ENCODE data around the gene PIK3R1. TPM values are rescaled to one million over a fixed set of nuclear protein-coding genes. Genes with fewer than 3 reads are reported as not detected.

PIK3R1 gene
- total and polyA plus RNA-seq, 10 of the 15 experiments (the other 5 are each of a cell fraction or from before 2014, with no cell fraction given) = 7.8 to 38.4 (median 15.7) TPM

DNA sequence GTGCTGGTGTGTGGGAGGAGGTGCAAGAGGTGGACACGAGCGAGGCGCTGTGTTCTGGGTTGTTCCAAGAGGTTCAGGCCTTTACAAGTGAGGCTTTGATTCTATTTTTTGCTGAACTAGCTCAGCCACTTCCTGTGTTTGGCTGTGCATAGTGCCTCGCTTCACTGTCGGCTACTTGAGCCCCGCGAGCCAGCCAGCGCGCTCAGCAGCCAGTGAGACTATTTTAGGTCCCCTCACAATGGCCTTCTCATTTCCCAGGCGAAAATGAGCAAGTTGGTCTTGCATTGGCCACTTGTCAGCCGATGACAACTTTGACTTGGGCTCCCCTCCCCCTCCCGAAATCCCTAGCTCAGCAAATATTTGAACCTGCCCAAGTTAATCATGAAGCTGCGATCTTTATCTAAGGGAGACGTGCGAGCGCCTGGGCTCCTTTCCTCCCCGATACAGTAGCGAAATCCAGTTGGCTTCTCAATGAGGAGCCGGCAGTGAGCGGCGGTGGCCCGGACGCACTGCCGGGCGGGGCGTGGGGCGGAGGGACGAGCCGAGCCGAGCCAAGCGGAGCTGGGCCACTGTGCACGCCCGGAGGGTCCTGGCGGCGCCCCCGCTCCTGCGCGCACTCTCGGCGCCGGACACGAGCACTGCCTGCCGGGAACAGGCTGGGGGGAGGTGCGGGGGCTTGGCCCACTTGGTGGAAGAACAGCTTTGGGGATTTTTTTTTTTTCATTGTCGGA is 72.6 kb downstream of the PIK3R1 start (continued):
- TF ChIP-seq, protein P1, sequence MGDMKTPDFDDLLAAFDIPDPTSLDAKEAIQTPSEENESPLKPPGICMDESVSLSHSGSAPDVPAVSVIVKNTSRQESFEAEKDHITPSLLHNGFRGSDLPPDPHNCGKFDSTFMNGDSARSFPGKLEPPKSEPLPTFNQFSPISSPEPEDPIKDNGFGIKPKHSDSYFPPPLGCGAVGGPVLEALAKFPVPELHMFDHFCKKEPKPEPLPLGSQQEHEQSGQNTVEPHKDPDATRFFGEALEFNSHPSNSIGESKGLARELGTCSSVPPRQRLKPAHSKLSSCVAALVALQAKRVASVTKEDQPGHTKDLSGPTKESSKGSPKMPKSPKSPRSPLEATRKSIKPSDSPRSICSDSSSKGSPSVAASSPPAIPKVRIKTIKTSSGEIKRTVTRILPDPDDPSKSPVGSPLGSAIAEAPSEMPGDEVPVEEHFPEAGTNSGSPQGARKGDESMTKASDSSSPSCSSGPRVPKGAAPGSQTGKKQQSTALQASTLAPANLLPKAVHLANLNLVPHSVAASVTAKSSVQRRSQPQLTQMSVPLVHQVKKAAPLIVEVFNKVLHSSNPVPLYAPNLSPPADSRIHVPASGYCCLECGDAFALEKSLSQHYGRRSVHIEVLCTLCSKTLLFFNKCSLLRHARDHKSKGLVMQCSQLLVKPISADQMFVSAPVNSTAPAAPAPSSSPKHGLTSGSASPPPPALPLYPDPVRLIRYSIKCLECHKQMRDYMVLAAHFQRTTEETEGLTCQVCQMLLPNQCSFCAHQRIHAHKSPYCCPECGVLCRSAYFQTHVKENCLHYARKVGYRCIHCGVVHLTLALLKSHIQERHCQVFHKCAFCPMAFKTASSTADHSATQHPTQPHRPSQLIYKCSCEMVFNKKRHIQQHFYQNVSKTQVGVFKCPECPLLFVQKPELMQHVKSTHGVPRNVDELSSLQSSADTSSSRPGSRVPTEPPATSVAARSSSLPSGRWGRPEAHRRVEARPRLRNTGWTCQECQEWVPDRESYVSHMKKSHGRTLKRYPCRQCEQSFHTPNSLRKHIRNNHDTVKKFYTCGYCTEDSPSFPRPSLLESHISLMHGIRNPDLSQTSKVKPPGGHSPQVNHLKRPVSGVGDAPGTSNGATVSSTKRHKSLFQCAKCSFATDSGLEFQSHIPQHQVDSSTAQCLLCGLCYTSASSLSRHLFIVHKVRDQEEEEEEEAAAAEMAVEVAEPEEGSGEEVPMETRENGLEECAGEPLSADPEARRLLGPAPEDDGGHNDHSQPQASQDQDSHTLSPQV (IDR thresholded peaks at IDR 0.05) = no peak
- TF ChIP-seq FOXM1 (IDR thresholded peaks at IDR 0.05; ENCODE audit: low read depth, low read length) (no peak), EP300 (IDR thresholded peaks at IDR 0.05; ENCODE audit: borderline replicate concordance in 1 of 2, control insufficient read depth in 1 of 2, low read depth in 2 of 2, low read length in 2 of 2) (peak; percentile 16 to 52; a peak in 1 of 4 replicates), LARP7 (IDR thresholded peaks at IDR 0.05) (peak; percentile 49; the same call in 1 of the 2 replicates), EGR1 (IDR thresholded peaks at IDR 0.05; ENCODE audit: borderline replicate concordance in 1 of 2, low read depth in 2 of 2, low read length in 2 of 2) (peak in 1 of 2 experiments; percentile 65; a peak in 1 of 3 replicates), SIN3A (IDR thresholded peaks at IDR 0.05; ENCODE audit: low read depth, low read length) (peak; percentile 71; the same call in 1 of the 2 replicates), SREBF1 (IDR thresholded peaks at IDR 0.05; ENCODE audit: low read length) (no peak), RAD21 (IDR thresholded peaks at IDR 0.05; ENCODE audit: insufficient read depth, low read depth, low read length) (0 out of 2 replicates have a peak, but pooled peaks have one; percentile 9), BCL11A (IDR thresholded peaks at IDR 0.05; ENCODE audit: low read depth, low read length) (peak; percentile 14; the same call in 1 of the 2 replicates)
- TF ChIP-seq, protein P2, sequence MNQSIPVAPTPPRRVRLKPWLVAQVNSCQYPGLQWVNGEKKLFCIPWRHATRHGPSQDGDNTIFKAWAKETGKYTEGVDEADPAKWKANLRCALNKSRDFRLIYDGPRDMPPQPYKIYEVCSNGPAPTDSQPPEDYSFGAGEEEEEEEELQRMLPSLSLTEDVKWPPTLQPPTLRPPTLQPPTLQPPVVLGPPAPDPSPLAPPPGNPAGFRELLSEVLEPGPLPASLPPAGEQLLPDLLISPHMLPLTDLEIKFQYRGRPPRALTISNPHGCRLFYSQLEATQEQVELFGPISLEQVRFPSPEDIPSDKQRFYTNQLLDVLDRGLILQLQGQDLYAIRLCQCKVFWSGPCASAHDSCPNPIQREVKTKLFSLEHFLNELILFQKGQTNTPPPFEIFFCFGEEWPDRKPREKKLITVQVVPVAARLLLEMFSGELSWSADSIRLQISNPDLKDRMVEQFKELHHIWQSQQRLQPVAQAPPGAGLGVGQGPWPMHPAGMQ (IDR thresholded peaks at IDR 0.05; ENCODE audit: borderline replicate concordance) = no peak
- TF ChIP-seq, protein P3, sequence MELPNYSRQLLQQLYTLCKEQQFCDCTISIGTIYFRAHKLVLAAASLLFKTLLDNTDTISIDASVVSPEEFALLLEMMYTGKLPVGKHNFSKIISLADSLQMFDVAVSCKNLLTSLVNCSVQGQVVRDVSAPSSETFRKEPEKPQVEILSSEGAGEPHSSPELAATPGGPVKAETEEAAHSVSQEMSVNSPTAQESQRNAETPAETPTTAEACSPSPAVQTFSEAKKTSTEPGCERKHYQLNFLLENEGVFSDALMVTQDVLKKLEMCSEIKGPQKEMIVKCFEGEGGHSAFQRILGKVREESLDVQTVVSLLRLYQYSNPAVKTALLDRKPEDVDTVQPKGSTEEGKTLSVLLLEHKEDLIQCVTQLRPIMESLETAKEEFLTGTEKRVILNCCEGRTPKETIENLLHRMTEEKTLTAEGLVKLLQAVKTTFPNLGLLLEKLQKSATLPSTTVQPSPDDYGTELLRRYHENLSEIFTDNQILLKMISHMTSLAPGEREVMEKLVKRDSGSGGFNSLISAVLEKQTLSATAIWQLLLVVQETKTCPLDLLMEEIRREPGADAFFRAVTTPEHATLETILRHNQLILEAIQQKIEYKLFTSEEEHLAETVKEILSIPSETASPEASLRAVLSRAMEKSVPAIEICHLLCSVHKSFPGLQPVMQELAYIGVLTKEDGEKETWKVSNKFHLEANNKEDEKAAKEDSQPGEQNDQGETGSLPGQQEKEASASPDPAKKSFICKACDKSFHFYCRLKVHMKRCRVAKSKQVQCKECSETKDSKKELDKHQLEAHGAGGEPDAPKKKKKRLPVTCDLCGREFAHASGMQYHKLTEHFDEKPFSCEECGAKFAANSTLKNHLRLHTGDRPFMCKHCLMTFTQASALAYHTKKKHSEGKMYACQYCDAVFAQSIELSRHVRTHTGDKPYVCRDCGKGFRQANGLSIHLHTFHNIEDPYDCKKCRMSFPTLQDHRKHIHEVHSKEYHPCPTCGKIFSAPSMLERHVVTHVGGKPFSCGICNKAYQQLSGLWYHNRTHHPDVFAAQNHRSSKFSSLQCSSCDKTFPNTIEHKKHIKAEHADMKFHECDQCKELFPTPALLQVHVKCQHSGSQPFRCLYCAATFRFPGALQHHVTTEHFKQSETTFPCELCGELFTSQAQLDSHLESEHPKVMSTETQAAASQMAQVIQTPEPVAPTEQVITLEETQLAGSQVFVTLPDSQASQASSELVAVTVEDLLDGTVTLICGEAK (IDR thresholded peaks at IDR 0.05; ENCODE audit: borderline replicate concordance) = no peak
- TF ChIP-seq, protein P4, sequence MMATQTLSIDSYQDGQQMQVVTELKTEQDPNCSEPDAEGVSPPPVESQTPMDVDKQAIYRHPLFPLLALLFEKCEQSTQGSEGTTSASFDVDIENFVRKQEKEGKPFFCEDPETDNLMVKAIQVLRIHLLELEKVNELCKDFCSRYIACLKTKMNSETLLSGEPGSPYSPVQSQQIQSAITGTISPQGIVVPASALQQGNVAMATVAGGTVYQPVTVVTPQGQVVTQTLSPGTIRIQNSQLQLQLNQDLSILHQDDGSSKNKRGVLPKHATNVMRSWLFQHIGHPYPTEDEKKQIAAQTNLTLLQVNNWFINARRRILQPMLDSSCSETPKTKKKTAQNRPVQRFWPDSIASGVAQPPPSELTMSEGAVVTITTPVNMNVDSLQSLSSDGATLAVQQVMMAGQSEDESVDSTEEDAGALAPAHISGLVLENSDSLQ (IDR thresholded peaks at IDR 0.05) = peak; percentile 34; the same call in 1 of the 2 replicates
- TF ChIP-seq, protein P5, sequence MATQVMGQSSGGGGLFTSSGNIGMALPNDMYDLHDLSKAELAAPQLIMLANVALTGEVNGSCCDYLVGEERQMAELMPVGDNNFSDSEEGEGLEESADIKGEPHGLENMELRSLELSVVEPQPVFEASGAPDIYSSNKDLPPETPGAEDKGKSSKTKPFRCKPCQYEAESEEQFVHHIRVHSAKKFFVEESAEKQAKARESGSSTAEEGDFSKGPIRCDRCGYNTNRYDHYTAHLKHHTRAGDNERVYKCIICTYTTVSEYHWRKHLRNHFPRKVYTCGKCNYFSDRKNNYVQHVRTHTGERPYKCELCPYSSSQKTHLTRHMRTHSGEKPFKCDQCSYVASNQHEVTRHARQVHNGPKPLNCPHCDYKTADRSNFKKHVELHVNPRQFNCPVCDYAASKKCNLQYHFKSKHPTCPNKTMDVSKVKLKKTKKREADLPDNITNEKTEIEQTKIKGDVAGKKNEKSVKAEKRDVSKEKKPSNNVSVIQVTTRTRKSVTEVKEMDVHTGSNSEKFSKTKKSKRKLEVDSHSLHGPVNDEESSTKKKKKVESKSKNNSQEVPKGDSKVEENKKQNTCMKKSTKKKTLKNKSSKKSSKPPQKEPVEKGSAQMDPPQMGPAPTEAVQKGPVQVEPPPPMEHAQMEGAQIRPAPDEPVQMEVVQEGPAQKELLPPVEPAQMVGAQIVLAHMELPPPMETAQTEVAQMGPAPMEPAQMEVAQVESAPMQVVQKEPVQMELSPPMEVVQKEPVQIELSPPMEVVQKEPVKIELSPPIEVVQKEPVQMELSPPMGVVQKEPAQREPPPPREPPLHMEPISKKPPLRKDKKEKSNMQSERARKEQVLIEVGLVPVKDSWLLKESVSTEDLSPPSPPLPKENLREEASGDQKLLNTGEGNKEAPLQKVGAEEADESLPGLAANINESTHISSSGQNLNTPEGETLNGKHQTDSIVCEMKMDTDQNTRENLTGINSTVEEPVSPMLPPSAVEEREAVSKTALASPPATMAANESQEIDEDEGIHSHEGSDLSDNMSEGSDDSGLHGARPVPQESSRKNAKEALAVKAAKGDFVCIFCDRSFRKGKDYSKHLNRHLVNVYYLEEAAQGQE (IDR thresholded peaks at IDR 0.05; ENCODE audit: low read depth, low read length) = no peak

Measured in GM12878 (cell line).